Measurements from ENCODE around the gene RIMS3.

RIMS3 gene

GRCh38 chr1:40668769-40669525 lies 3.5 kb upstream of the RIMS3 start:
- DNase-seq (ENCODE audit: extremely low spot score): peak; percentile 82
- TF ChIP-seq CTBP1 (IDR thresholded peaks at IDR 0.05; ENCODE audit: borderline replicate concordance): no peak
- TF ChIP-seq NFRKB (IDR thresholded peaks at IDR 0.05): no peak
- no peak for TF ChIP-seq LEF1 (IDR thresholded peaks at IDR 0.05; ENCODE audit: borderline replicate concordance)
- ChIA-PET POLR2A (interaction anchor here (0.6 to 2.3 kb wide), 2 partner anchors 15 to 23 kb away, joined by 3 to 15 read pairs; partner anchors contain the start of gene NFYC), CTCF (interaction anchor here (0.6 to 1.8 kb wide), 5 partner anchors 10 to 136 kb away, joined by 3 to 15 read pairs (median 5); partner anchors contain the start of gene NFYC)

GRCh38 chr1:40664791-40665190 lies 691 bp downstream of the RIMS3 start:
- DNase-seq (ENCODE audit: extremely low spot score): no peak
- no peak for TF ChIP-seq FOXM1 (IDR thresholded peaks at IDR 0.05; ENCODE audit: borderline replicate concordance)
- no peak for TF ChIP-seq FOXA1 (IDR thresholded peaks at IDR 0.05)
- no peak for TF ChIP-seq FOXK2 (IDR thresholded peaks at IDR 0.05)
- no peak for TF ChIP-seq LEF1 (IDR thresholded peaks at IDR 0.05; ENCODE audit: borderline replicate concordance)
- no peak for TF ChIP-seq CTBP1 (IDR thresholded peaks at IDR 0.05; ENCODE audit: borderline replicate concordance)
- TF ChIP-seq ARNT (IDR thresholded peaks at IDR 0.05): no peak
- TF ChIP-seq NFRKB (IDR thresholded peaks at IDR 0.05): no peak
- no peak for TF ChIP-seq TARDBP (IDR thresholded peaks at IDR 0.05)
- TF ChIP-seq L3MBTL2 (conservative IDR thresholded peaks at IDR 0.05): no peak
- no peak for TF ChIP-seq PKNOX1 (IDR thresholded peaks at IDR 0.05)
- TF ChIP-seq SUZ12 (IDR thresholded peaks at IDR 0.05): no peak
- no peak for TF ChIP-seq ZNF384 (IDR thresholded peaks at IDR 0.05)
- CTCF ChIA-PET: interaction anchor here (0.9 kb wide), 1 partner anchor 34 kb away, joined by 3 read pairs; no protein-coding TSS in a partner anchor
- POLR2A ChIA-PET: interaction anchor here (0.8 to 4.8 kb wide), 3 partner anchors 9 to 27 kb away, joined by 3 to 28 read pairs (median 6); partner anchors contain the start of gene NFYC

GRCh38 chr1:40664167-40664537 lies 1.3 kb downstream of the RIMS3 start:
- ChIA-PET CTCF (interaction anchor here (0.9 kb wide), 1 partner anchor 33 kb away, joined by 3 read pairs; no protein-coding TSS in a partner anchor), POLR2A (interaction anchor here (1.5 to 4.8 kb wide), 2 partner anchors 28 to 214 kb away, joined by 3 to 28 read pairs; partner anchors contain the start of genes NFYC and ZFP69B)
- DNase-seq (ENCODE audit: extremely low spot score): no peak
- TF ChIP-seq BHLHE40 (IDR thresholded peaks at IDR 0.05; ENCODE audit: borderline replicate concordance): no peak
- TF ChIP-seq ELF4 (IDR thresholded peaks at IDR 0.05): no peak
- TF ChIP-seq NFRKB (IDR thresholded peaks at IDR 0.05): no peak
- TF ChIP-seq FOXM1 (IDR thresholded peaks at IDR 0.05; ENCODE audit: borderline replicate concordance): no peak
- no peak for TF ChIP-seq TARDBP (IDR thresholded peaks at IDR 0.05)
- no peak for TF ChIP-seq L3MBTL2 (conservative IDR thresholded peaks at IDR 0.05)
- TF ChIP-seq FOXK2 (IDR thresholded peaks at IDR 0.05): no peak
- TF ChIP-seq PKNOX1 (IDR thresholded peaks at IDR 0.05): no peak
- no peak for TF ChIP-seq LEF1 (IDR thresholded peaks at IDR 0.05; ENCODE audit: borderline replicate concordance)
- no peak for TF ChIP-seq ARNT (IDR thresholded peaks at IDR 0.05)

- DNase-seq (ENCODE audit: extremely low spot score): no peak
- no peak for TF ChIP-seq ELF4 (IDR thresholded peaks at IDR 0.05)
- TF ChIP-seq TARDBP (IDR thresholded peaks at IDR 0.05): no peak
- TF ChIP-seq NFRKB (IDR thresholded peaks at IDR 0.05): no peak
- TF ChIP-seq FOXM1 (IDR thresholded peaks at IDR 0.05; ENCODE audit: borderline replicate concordance): no peak
- TF ChIP-seq FOXK2 (IDR thresholded peaks at IDR 0.05): no peak
- no peak for TF ChIP-seq PKNOX1 (IDR thresholded peaks at IDR 0.05)
- no peak for TF ChIP-seq ZNF384 (IDR thresholded peaks at IDR 0.05)
- no peak for TF ChIP-seq L3MBTL2 (conservative IDR thresholded peaks at IDR 0.05)
- POLR2A ChIA-PET: interaction anchor here (0.6 to 4.8 kb wide), 3 partner anchors 22 to 213 kb away, joined by 3 to 28 read pairs (median 3); partner anchors contain the start of genes NFYC and ZFP69B
- CTCF ChIA-PET: no interaction called here
Observed at GRCh38 chr1:40663324-40664166, 1.9 kb downstream of the RIMS3 start.

- no peak for TF ChIP-seq ZNF384 (IDR thresholded peaks at IDR 0.05)
- TF ChIP-seq FOXM1 (IDR thresholded peaks at IDR 0.05; ENCODE audit: borderline replicate concordance): no peak
- TF ChIP-seq L3MBTL2 (conservative IDR thresholded peaks at IDR 0.05): no peak
- TF ChIP-seq HDGF (IDR thresholded peaks at IDR 0.05; ENCODE audit: borderline replicate concordance): no peak
- no peak for TF ChIP-seq CTBP1 (IDR thresholded peaks at IDR 0.05; ENCODE audit: borderline replicate concordance)
- no peak for DNase-seq (ENCODE audit: extremely low spot score)
- CTCF ChIA-PET: no interaction called here
- POLR2A ChIA-PET: interaction anchor here (1.5 to 4.8 kb wide), 2 partner anchors 29 to 213 kb away, joined by 3 to 28 read pairs; partner anchors contain the start of genes NFYC and ZFP69B
Observed at GRCh38 chr1:40662864-40663263, 2.6 kb downstream of the RIMS3 start.

- CTCF ChIA-PET: interaction anchor here (0.6 kb wide), 2 partner anchors 55 to 188 kb away, joined by 3 read pairs; no protein-coding TSS in a partner anchor
- DNase-seq (ENCODE audit: extremely low spot score): no peak
- no peak for TF ChIP-seq TARDBP (IDR thresholded peaks at IDR 0.05)
- no peak for TF ChIP-seq PKNOX1 (IDR thresholded peaks at IDR 0.05)
- TF ChIP-seq FOXA1 (IDR thresholded peaks at IDR 0.05): no peak
- no peak for TF ChIP-seq FOXK2 (IDR thresholded peaks at IDR 0.05)
- TF ChIP-seq CTBP1 (IDR thresholded peaks at IDR 0.05; ENCODE audit: borderline replicate concordance): no peak
- TF ChIP-seq ELF4 (IDR thresholded peaks at IDR 0.05): no peak
- TF ChIP-seq SUZ12 (IDR thresholded peaks at IDR 0.05): no peak
- POLR2A ChIA-PET: no interaction called here
Observed at GRCh38 chr1:40662151-40662550, 3.3 kb downstream of the RIMS3 start.

All from HEK293T (cell line).